M059J (cell line): Measurements from ENCODE around the gene PLK5. TPM values are rescaled to one million over a fixed set of nuclear protein-coding genes. Genes with fewer than 3 reads are reported as not detected.
"Not testable (repeated sequence)": the region's sequence is repeated elsewhere in the genome, so short reads cannot be mapped to it uniquely, and the experiment has no call there.

ENCODE experiments used
- DNase-seq: peaks from one replicate; pipeline ENCODE4 v3.0.0-alpha.2; 2012; ENCODE audit warnings: low read depth
- total RNA-seq: library from RNA; depleted of rRNA; stranded (reverse); fragments of >200 nt; shearing (Covaris generic); gene quantifications from 2 replicates; pipeline ENCODE4 v1.2.3, GENCODE V29; 2014; rRNA removed

PLK5 gene
- not detected in 2 replicates for total RNA-seq

- no peak for DNase-seq
These were observed at the start of gene PLK5 for GRCh38 chr19:1523412-1524286. Gene PLK5 (plus strand): TSS chr19:1524077. CDS start chr19:1526997, 2,920 bp downstream.

- DNase-seq, result no peak
These were observed 49.0 kb upstream of the PLK5 start for GRCh38 chr19:1474765-1475351.

GRCh38 chr19:1475751-1476437, 48.0 kb upstream of the PLK5 start:
- no peak for DNase-seq

GRCh38 chr19:1477056-1477455, 46.8 kb upstream of the PLK5 start:
- not testable (repeated sequence) for DNase-seq

GRCh38 chr19:1478934-1479707, 44.8 kb upstream of the PLK5 start, which contains the start of gene C19orf25:
Gene C19orf25 (minus strand): TSS chr19:1479215. CDS start chr19:1478903, 312 bp downstream.
- DNase-seq, result peak; percentile 95

- DNase-seq, result no peak
These were observed 42.5 kb upstream of the PLK5 start for GRCh38 chr19:1481224-1481892.

GRCh38 chr19:1481893-1482360, 42.0 kb upstream of the PLK5 start:
- no peak for DNase-seq

- no peak for DNase-seq
These were observed 41.3 kb upstream of the PLK5 start for GRCh38 chr19:1482361-1483130.

- no peak for DNase-seq
These were observed 40.5 kb upstream of the PLK5 start for GRCh38 chr19:1483131-1483978.

- DNase-seq, result no peak
These were observed 39.9 kb upstream of the PLK5 start for GRCh38 chr19:1483979-1484428.

- no peak for DNase-seq
These were observed 36.9 kb upstream of the PLK5 start for GRCh38 chr19:1486720-1487575.

GRCh38 chr19:1487576-1488281, 36.1 kb upstream of the PLK5 start:
- DNase-seq, result no peak

GRCh38 chr19:1488282-1488601, 35.6 kb upstream of the PLK5 start:
- DNase-seq, result no peak

GRCh38 chr19:1489463-1490310, 34.2 kb upstream of the PLK5 start:
- no peak for DNase-seq

- peak; percentile 97 for DNase-seq
These were observed 33.4 kb upstream of the PLK5 start, which contains the start of gene PCSK4 for GRCh38 chr19:1490311-1491113. Gene PCSK4 (minus strand): TSS chr19:1490350. CDS start chr19:1490346, 4 bp downstream.
